22Rv1 (cell line): Measurements from ENCODE around the gene DSCAM.

ENCODE experiments used
- CTCF ChIP-seq: fragments of 450-650 bp; IDR thresholded peaks from 2 replicates; pipeline ENCODE4 v1.5.1; 2017; ENCODE audit warnings: mild to moderate bottlenecking
- ZFX ChIP-seq: fragments of 450-650 bp; IDR thresholded peaks from 2 replicates; pipeline ENCODE4 v1.6.1; 2017; ENCODE audit warnings: antibody characterized with exemption, borderline replicate concordance

- TF ChIP-seq ZFX (no peak), CTCF (no peak)
Measured at GRCh38 chr21:40013001-40013735, 833.8 kb downstream of the DSCAM start.
